ENCODE results near the gene SLC25A19.

GRCh38 chr17:75265614-75266315 is 23.5 kb downstream of the SLC25A19 start:
- TF ChIP-seq ZBTB9 (CRISPR knock-in tag; IDR thresholded peaks at IDR 0.05) (no peak), EZH2 (IDR thresholded peaks at IDR 0.05; ENCODE audit: borderline replicate concordance, low read depth, low read length) (no peak), MTA2 (IDR thresholded peaks at IDR 0.05; ENCODE audit: low read depth) (no peak), ZNF764 (CRISPR knock-in tag; IDR thresholded peaks at IDR 0.05; ENCODE audit: low read depth) (no peak), CTCF (IDR thresholded peaks at IDR 0.05 in 2 of 3, conservative IDR thresholded peaks at IDR 0.05 in 1 of 3; ENCODE audit: insufficient read depth in 2 of 3, low read depth in 1 of 3, low read length in 3 of 3) (no peak), ZFP36 (IDR thresholded peaks at IDR 0.05; ENCODE audit: low read depth, low read length, partially characterized antibody) (no peak), FOXP1 (CRISPR knock-in tag; IDR thresholded peaks at IDR 0.05) (no peak), ZEB2 (IDR thresholded peaks at IDR 0.05) (no peak), ASH1L (IDR thresholded peaks at IDR 0.05; ENCODE audit: borderline replicate concordance, low read depth, partially characterized antibody) (no peak), FOSL1 (tag; conservative IDR thresholded peaks at IDR 0.05) (no peak), RNF2 (IDR thresholded peaks at IDR 0.05) (no peak), STAG1 (CRISPR knock-in tag; IDR thresholded peaks at IDR 0.05; ENCODE audit: borderline replicate concordance) (no peak), NRF1 (conservative IDR thresholded peaks at IDR 0.05 in 1 of 2, IDR thresholded peaks at IDR 0.05 in 1 of 2) (no peak)
